Middle frontal gyrus (tissue), 1 donor: Measurements from ENCODE around the gene SERPINA12.
"Not testable (repeated sequence)": the region's sequence is repeated elsewhere in the genome, so short reads cannot be mapped to it uniquely, and the experiment has no call there.

Source experiments
- DNase-seq: peaks from one replicate; pipeline ENCODE4 v3.0.0-alpha.2; 2015; ENCODE audit warnings: low spot score; ENCODE audit errors: extremely low spot score

The SERPINA12 gene

DNA sequence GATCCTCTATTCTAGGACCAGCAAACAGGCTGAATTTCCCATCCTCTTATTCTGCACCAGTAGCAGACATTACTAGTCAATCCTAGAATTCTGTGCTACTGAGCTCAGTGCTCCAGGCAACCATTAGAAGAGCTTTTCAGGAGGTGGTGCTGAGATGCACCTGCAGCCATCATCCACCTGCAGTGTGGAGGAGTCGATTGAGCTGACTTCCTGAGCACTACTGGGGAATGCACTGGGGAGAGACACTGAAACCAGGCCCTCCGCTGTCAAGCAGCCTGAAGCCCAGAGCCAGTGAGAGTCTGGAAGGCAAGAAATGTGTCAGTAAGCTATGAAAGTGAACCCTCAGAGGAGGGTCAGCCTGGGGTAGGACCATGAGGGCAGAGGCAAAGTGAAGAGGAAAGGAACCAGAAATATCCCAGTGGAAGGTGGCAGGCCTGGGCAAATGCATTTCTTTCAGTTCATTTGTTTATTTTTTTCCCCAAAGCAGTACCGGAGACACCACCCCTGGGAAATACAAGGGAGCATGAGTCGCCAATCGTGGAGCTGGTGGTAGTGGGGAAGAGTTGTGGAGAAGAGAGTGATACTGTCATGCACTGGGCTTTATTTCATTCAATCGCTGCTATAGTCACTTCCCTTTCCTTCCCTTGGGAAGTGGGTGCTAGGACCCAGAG lies 28.9 kb upstream of the SERPINA12 start:
- DNase-seq, result no peak

DNA sequence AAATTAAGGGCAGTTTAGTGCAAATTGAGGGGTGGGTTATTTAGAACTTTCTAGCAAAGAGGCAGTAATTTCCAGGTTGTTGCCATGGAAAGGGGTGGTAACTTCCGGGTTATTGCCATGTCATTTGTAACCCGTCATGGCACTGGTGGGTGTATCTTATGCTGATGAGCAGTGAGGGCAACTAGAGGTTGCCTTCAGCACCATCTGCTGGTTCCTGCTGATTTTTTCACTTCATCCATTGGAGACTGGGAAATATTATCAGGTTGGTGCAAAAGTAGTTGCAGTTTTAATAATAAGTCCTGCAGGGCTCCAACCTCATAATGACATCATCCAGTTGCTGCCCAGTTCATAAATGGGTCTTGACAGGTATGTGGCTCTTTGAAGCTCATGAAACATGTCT lies 27.6 kb upstream of the SERPINA12 start:
- DNase-seq, result no peak

- DNase-seq, result no peak
These were observed 26.2 kb upstream of the SERPINA12 start for GRCh38 chr14:94535506-94535905.

DNA sequence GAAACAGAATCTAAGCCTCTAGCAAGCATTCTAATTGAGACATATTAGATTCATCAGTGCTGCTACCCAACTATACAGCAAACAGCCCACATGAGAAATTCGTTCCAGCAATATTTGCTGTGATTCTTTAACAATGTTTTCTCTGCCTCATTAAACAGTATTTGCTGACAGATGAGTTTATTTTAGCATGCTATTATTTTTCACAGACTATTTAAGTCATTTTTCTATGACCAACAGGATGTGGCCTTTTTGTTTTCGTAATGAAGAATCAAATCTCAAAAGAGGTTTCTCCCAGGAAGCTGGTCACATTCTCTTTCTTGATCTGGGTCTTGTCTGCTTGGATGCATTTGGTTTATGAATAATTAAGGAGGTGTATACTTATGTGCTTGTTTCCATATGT lies 23.2 kb upstream of the SERPINA12 start:
- no peak for DNase-seq

GRCh38 chr14:94531187-94531586 lies 21.9 kb upstream of the SERPINA12 start:
- DNase-seq, result no peak

GRCh38 chr14:94524093-94524492 lies 14.8 kb upstream of the SERPINA12 start:
- no peak for DNase-seq

DNA sequence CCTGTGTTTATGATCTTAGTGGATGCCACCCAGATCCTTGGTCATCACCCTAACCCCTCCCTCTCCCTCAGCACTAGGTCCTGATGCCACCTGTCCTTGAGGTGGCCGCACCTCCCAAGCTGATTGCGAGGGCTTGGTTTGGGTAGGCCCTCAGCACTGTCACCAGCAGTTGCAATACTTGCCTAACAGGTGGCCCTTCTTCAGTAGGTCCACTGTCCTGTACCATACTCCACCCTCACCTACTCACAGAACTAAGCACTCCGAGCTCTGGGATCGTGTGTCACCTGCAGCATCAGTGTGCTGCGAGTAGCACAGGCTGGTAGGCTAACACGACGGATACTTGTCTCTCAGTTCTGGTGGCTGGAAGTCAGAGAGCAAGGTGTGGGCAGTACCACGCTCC lies 14.0 kb upstream of the SERPINA12 start:
- DNase-seq, result no peak

GRCh38 chr14:94522115-94522724 lies 13.0 kb upstream of the SERPINA12 start:
- DNase-seq, result no peak

DNA sequence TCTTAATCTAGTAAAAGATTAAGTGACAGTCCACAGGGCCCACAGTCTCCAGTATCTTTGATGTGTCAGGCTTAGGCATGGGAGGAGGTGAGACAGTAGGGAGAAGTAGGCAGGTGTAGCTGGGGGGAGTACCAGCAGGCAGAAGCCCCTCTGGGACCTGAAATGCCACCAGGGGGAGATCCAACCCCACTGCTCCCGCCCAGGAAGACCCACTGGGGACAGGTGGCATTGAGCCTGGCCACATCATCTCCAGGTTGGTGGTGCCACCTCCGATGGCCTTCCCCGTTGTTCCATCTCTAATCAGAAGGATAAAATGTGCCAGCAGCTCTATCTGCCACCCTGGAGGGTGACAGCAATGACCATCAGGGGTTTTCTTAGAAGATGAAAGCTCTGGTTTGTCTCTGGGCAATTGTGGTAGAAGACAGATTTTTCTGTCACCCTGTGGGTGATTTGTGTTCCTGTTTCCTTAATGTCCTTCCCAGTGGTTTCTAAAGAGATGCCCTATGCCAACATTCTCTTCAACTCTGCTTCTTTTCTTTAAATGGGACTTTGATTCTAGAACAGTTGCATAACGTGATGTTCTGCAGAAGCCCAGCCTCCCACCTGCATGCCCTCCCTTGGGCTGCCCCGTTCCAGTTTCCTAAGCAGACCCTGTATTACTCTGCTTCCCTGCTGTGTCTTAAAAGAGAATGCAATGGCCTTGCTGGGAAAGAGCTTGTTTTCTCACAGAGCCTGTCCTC lies 12.3 kb upstream of the SERPINA12 start:
- DNase-seq, result no peak

DNA sequence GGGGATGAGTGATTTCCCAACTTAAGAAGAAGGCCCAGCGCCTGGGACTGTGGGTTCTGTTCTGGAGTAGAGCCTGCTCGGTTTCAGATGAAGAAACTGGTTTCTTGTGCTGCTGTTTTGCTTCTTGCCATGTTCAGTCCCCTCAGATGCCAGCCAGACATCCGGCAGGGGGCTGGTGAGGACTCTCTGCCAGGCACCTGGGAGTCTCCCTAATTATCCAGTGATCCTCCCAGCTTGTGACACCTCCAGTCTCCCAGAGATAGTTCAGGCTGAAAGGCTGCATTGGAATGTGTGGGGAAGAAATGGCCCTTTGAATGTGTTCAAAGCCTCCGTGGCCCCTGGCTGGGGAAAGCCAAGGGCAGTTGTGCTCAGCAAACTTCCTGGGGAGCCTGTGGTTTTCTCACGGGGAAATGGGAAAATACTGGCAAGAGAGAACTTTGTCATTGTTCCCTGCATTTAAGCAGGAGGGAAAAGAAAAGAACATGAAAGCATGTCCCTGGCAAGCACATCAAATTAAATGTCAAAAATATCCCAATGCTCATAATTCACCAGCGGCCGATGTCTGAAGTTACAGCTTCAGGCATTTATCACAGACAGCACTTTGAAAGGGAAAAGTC lies 8.5 kb upstream of the SERPINA12 start:
- no peak for DNase-seq

DNA sequence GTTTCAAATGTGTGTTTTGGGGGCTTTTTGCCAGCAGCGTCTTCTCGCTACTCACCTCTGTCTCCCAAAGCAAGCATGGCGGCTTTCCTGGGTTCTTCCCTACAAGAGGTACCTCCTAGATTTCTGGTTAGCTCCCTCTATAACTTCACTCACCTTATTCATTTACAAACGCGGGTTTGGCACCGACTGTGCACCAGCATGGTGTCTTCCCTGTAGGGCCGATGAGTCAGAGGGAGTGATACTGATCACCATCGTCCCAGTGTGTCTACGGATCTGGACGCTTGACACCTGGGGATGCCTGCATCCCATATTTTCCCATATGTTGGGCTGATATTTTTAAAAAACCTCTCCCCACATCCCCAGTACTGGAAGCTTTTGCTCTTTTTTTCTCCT lies 8.0 kb upstream of the SERPINA12 start:
- DNase-seq, result no peak

DNA sequence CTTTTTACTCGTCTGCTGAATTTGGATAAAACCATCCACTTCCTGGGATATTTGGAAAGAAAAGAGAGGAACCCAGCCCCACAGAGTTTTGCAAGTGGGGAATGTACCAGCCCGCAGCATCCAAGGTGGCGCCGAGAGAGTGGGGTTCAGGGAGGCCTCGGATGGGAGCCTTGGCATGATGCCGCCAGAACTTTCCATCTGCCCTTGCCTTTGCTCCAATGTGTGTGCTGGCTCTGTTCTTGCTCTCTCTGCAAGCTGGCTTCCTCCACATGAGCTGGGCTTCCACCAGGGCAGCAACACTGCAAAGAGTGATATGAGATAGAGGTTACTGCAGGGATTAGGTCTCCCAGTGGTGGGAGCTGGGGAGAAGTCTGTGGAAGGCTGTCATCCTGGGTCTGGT lies 6.6 kb upstream of the SERPINA12 start:
- no peak for DNase-seq

GRCh38 chr14:94515426-94515825 lies 6.2 kb upstream of the SERPINA12 start:
- DNase-seq, result no peak

DNA sequence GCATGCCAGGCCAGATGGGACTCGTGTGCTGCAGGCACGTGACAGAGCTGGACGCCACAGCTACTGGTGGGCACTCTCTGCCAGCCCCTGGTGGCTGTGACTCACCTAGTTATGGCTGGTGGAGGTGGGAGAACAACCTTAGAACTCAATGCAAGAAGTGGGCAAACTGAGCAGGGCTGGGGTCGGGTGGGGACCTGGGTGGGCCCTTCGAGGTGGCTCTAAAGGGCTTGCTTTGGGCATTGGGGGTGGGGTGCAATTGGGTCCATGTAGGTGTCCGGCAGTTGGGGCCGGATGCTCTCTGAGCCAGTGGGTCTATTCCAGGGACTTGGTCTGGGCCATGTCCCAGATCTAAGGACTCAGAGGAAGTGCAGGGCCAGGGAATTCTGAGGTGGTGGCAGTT lies 5.1 kb upstream of the SERPINA12 start:
- no peak for DNase-seq

GRCh38 chr14:94510481-94510880 lies 1.2 kb upstream of the SERPINA12 start:
- DNase-seq, result not testable (repeated sequence)

GRCh38 chr14:94505641-94506040 lies 3.6 kb downstream of the SERPINA12 start:
- no peak for DNase-seq

DNA sequence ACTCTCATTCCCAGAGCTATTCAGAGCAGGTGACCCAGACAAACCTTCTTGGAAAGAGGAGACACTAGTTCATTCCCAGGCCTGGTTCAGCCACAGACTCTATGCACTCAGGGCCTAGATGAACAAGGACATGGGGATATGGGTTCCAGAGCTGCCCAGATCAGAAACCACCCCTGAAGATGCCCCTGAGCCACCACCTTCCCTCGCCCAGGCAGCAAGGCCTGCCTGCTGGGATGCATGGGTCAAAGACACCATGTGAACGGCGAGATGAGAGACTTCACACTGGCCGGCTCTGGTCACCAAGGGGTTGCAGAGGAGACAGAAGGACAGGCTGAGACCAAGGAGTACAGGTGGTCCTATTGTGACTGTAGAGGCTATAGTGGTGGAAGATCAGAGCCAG lies 4.1 kb downstream of the SERPINA12 start:
- no peak for DNase-seq

DNA sequence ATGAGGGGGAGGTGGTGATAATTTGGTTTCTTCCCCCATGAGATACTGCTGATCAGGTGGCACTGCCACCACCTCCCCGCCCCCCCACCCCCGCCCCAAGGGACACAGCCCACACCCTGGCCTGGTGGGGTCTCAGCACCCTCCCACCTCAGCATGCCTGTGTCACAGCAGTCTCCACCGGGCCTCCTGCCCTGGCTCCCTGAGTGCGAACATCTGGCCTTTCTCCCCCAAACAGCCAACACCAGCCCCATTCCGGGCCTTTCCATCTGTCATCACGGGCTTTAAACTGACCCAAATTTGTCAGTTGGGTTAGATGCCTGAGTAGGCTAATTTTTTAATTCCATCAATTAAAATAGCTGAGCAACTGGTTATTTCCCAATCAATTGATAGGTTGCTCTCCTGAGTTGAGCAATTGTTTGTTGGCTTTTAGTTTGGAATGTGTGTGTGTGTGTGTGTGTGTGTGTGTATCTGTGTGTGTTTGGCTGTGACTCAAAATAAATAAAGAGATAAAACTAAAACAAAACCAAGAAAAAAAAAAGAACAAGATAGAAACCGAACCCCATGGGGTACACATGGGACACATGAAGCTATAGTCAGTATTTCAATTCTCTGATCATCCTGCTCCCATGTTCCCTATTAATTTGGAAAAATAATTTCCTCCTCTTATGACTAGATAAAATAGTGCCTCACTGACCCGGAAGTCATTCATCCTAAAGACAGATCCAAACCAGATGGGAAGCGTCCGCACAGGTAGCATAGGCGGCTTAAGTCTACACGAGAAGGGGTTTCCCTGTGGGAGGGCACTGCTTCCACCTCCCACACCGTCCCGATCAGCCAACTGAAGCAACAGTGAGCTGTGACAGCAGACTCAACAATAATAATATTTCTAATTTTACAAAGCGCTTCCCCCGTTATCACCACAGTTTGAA lies 7.4 kb downstream of the SERPINA12 start:
- DNase-seq, result no peak

DNA sequence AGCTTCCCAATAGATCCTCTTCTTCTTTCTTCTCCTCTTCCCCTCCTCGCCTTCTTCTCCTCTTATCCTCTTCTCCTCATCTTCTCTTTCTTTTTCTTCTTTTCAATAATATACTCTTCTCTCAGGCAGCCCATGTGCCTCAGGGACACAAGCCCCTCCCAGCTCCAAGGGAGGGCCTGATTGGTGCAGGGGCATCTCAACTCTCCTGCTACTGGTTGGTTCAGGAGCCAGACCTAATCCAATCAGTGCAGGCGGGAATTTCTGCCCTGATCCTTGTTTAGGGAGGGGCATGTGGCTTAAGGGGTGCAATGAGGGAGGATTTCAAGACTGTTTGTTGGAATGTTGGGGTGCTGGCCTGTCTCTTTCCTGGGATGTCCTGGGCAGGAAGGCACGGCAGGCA lies 9.0 kb downstream of the SERPINA12 start:
- DNase-seq, result no peak

DNA sequence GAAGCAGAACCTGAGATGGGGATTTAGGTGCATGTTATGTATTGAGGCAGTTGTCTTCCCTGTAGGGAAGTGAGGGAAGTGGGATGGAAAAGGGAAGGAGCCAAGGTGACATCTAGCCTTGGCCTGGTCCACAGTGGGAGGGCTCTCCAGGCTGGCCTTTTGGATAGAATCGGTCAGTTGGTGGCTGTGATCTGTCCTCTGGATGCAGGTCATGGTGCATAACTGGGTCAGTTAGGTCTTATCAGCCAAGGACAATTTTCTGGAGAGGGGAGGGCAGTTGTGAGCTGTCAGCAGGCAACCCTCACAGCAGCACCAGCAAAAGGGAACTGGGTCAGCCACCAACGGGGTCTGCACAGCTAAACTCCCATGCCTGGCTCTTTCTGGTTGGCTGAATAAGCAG lies 9.6 kb downstream of the SERPINA12 start:
- DNase-seq, result no peak

DNA sequence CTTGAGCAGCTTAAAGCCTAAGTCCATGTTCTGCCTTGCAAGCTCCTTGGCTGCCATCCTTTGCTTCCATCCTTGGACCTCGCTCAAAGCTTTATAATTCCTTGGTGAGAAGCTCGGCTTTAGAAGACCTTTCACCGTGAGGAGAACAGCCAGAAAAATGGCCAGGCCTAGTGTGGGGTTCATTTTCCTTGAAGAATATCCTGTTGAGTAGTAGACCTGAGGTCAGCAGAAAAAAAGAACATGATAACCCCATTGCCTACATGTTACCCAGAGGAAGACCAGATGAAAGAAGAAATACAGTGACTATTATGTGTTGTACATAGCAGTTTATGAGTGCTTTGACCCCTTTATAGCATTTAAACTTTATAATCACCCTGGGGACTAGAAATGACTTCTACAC lies 11.1 kb downstream of the SERPINA12 start:
- no peak for DNase-seq
